Activated CD8-positive, alpha-beta T cell treated with anti-CD3 and anti-CD28 coated beads for 36 hours (primary cell): ENCODE data around the gene NDUFB4. TPM values are rescaled to one million over a fixed set of nuclear protein-coding genes. Genes with fewer than 3 reads are reported as not detected.

Experiments used
- ATAC-seq: fragments of 200-7000 bp; cut with Tn5 transposase; one replicate; pipeline ENCODE4 v1.10.0; 2021; ENCODE audit warnings: mild to moderate bottlenecking, moderate library complexity
- CTCF ChIA-PET: fragments of 350-600 bp; sonication (Branson Sonifier 250); formaldehyde crosslinking; loops from one replicate; lab custom pipeline; 2021; ENCODE audit warnings: antibody characterized with exemption; lab: Charles Lee
- POLR2A ChIA-PET: fragments of 350-600 bp; sonication (Branson Sonifier 250); formaldehyde crosslinking; loops from one replicate; lab custom pipeline; 2021; ENCODE audit warnings: antibody characterized with exemption; lab: Charles Lee
- DNase-seq: peaks from one replicate; pipeline ENCODE4 v3.0.0-alpha.2; 2020
- H3K27ac Mint-ChIP-seq: one replicate; pipeline ENCODE4 v1.8.0; 2021; ENCODE audit warnings: mild to moderate bottlenecking, mixed read lengths
- H3K27me3 Mint-ChIP-seq: one replicate; pipeline ENCODE4 v1.8.0; 2021; ENCODE audit warnings: mixed read lengths
- H3K36me3 Mint-ChIP-seq: one replicate; pipeline ENCODE4 v1.8.0; 2021; ENCODE audit warnings: low read depth, mixed read lengths
- H3K4me1 Mint-ChIP-seq: one replicate; pipeline ENCODE4 v1.8.0; 2021; ENCODE audit warnings: low read depth, mixed read lengths
- H3K4me3 Mint-ChIP-seq: one replicate; pipeline ENCODE4 v1.8.0; 2021; ENCODE audit warnings: mild to moderate bottlenecking, moderate library complexity, mixed read lengths
- H3K9me3 Mint-ChIP-seq: one replicate; pipeline ENCODE4 v1.8.0; 2021; ENCODE audit warnings: mixed read lengths
- CTCF ChIP-seq: fragments of 200-600 bp; IDR thresholded peaks from one replicate; pipeline ENCODE4 v1.8.0; 2022; ENCODE audit warnings: antibody characterized with exemption, mild to moderate bottlenecking
- intact Hi-C: fragments of 100-400 bp; cut with micrococcal nuclease; formaldehyde crosslinking; loops from one replicate; pipeline ENCODE4 v1.10.0; 2022
- total RNA-seq, 2 experiments: library from RNA; stranded (reverse); gene quantifications; one replicate each; pipeline ENCODE4 v1.2.3, GENCODE V29; 2021

The NDUFB4 gene
- total RNA-seq, 2 experiments from 2014 or later: 147 to 162 TPM

GRCh38 chr3:120572027-120572426 lies 24.1 kb upstream of the NDUFB4 start:
- ChIA-PET CTCF (interaction anchor here (1.7 kb wide), 1 partner anchor 13 kb away, joined by 8 read pairs; no protein-coding TSS in a partner anchor), POLR2A (no interaction called here)
- H3K9me3 Mint-ChIP-seq: no peaks in the 10 kb centered on the region
- no peaks in the 10 kb centered on the region for H3K36me3 Mint-ChIP-seq
- no peak for TF ChIP-seq CTCF
- H3K27me3 Mint-ChIP-seq: no peaks in the 10 kb centered on the region
- no peaks in the 10 kb centered on the region for H3K4me1 Mint-ChIP-seq
- H3K27ac Mint-ChIP-seq: no peak overlapping the region
- intact Hi-C loops: no loop called here
- DNase-seq: no peak
- ATAC-seq: no peak
- no peak overlapping the region for H3K4me3 Mint-ChIP-seq

- TF ChIP-seq CTCF: no peak
- Mint-ChIP-seq H3K27ac (no peak overlapping the region), H3K27me3 (peaks cover 2% of the 10 kb centered on the region), H3K9me3 (peaks cover 2% of the 10 kb centered on the region), H3K4me1 (no peaks in the 10 kb centered on the region), H3K4me3 (no peak overlapping the region), H3K36me3 (peaks cover 2% of the 10 kb centered on the region)
- POLR2A ChIA-PET: no interaction called here
- no peak for ATAC-seq
- CTCF ChIA-PET: interaction anchor here (0.9 kb wide), 1 partner anchor 28 kb away, joined by 3 read pairs; no protein-coding TSS in a partner anchor
- intact Hi-C loops: no loop called here
- DNase-seq: no peak
These were observed 8.7 kb upstream of the NDUFB4 start for GRCh38 chr3:120587332-120587975.

GRCh38 chr3:120595788-120596115 lies 384 bp upstream of the NDUFB4 start:
- DNase-seq (no peak), ATAC-seq (no peak)
- Mint-ChIP-seq H3K27ac (peak overlapping the region; percentile 93), H3K27me3 (no peaks in the 10 kb centered on the region), H3K4me3 (peak overlapping the region; percentile 86), H3K4me1 (peaks cover 8% of the 10 kb centered on the region), H3K9me3 (no peaks in the 10 kb centered on the region), H3K36me3 (peaks cover 1% of the 10 kb centered on the region)
- no peak for TF ChIP-seq CTCF
- intact Hi-C loops: no loop called here
- ChIA-PET POLR2A (interaction anchor here (0.8 to 1.2 kb wide), 4 partner anchors 15 to 247 kb away, joined by 3 to 5 read pairs (median 4); partner anchors contain the start of genes GTF2E1, LRRC58 and RABL3), CTCF (interaction anchor here (0.8 to 3.8 kb wide), 6 partner anchors 29 to 200 kb away, joined by 3 to 25 read pairs (median 4); no protein-coding TSS in a partner anchor)

GRCh38 chr3:120596853-120597223 lies 702 bp downstream of the NDUFB4 start:
- Mint-ChIP-seq H3K36me3 (peaks cover 10% of the 10 kb centered on the region), H3K9me3 (no peaks in the 10 kb centered on the region), H3K4me3 (peak overlapping the region; percentile 86), H3K27me3 (no peaks in the 10 kb centered on the region), H3K4me1 (peaks cover 8% of the 10 kb centered on the region), H3K27ac (peak overlapping the region; percentile 93)
- ChIA-PET POLR2A (no interaction called here), CTCF (interaction anchor here (0.6 to 3.8 kb wide), 3 partner anchors 36 to 143 kb away, joined by 3 to 25 read pairs (median 13); no protein-coding TSS in a partner anchor)
- DNase-seq: no peak
- ATAC-seq: no peak
- intact Hi-C loops: no loop called here
- TF ChIP-seq CTCF: no peak

GRCh38 chr3:120597445-120598049 lies 1.4 kb downstream of the NDUFB4 start:
- Mint-ChIP-seq H3K9me3 (no peaks in the 10 kb centered on the region), H3K27ac (no peak overlapping the region), H3K4me3 (no peak overlapping the region), H3K27me3 (no peaks in the 10 kb centered on the region), H3K36me3 (peaks cover 13% of the 10 kb centered on the region), H3K4me1 (peaks cover 8% of the 10 kb centered on the region)
- intact Hi-C loops: no loop called here
- ATAC-seq: no peak
- ChIA-PET CTCF (interaction anchor here (0.6 to 3.8 kb wide), 4 partner anchors 36 to 143 kb away, joined by 3 to 25 read pairs (median 8); no protein-coding TSS in a partner anchor), POLR2A (no interaction called here)
- no peak for DNase-seq
- TF ChIP-seq CTCF: no peak
